Measurements from ENCODE around the gene MAST4.

Gene MAST4

DNA sequence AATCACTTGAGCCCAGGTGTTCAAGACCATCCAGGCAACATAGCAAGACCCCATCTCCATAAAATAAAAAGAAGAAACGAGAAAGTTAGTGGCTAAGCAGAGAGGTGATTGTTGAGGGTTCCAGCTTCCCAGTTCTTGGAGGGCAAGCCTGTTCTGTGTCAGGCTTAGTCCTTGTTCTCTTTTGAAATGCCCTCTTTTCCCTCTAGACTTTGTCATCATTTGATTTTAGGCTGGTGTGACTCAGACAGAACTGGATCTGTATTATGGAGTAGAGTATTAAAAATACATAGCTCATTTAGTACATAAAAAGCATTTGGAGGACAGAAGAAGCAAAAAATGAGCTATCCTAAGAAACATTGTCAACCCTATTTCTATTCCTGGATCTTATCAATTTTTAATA, 441.0 kb downstream of the MAST4 start:
- peaks cover 17% of the 10 kb centered on the region for H3K4me1 ChIP-seq (ENCODE audit: control insufficient read depth, insufficient read depth, low read length)
- ChIA-PET CTCF (interaction anchor here (0.7 kb wide), 1 partner anchor 27 kb away, joined by 4 read pairs; no protein-coding TSS in a partner anchor), POLR2A (no interaction called here)
- no peak overlapping the region for H3K4me3 ChIP-seq (ENCODE audit: low read depth, low read length)
- H3K9me3 ChIP-seq (ENCODE audit: control insufficient read depth, insufficient read depth, low read depth, low read length): no peaks in the 10 kb centered on the region
- TF ChIP-seq ZBTB17 (tag by site-specific recombination; IDR thresholded peaks at IDR 0.05): no peak
- no peak for TF ChIP-seq ZNF837 (tag by site-specific recombination; IDR thresholded peaks at IDR 0.05)
- no peak for TF ChIP-seq ZNF239 (tag by site-specific recombination; IDR thresholded peaks at IDR 0.05)
- TF ChIP-seq, protein P1, sequence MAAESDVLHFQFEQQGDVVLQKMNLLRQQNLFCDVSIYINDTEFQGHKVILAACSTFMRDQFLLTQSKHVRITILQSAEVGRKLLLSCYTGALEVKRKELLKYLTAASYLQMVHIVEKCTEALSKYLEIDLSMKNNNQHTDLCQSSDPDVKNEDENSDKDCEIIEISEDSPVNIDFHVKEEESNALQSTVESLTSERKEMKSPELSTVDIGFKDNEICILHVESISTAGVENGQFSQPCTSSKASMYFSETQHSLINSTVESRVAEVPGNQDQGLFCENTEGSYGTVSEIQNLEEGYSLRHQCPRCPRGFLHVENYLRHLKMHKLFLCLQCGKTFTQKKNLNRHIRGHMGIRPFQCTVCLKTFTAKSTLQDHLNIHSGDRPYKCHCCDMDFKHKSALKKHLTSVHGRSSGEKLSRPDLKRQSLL (tag by site-specific recombination; IDR thresholded peaks at IDR 0.05): no peak
- TF ChIP-seq, protein P2, sequence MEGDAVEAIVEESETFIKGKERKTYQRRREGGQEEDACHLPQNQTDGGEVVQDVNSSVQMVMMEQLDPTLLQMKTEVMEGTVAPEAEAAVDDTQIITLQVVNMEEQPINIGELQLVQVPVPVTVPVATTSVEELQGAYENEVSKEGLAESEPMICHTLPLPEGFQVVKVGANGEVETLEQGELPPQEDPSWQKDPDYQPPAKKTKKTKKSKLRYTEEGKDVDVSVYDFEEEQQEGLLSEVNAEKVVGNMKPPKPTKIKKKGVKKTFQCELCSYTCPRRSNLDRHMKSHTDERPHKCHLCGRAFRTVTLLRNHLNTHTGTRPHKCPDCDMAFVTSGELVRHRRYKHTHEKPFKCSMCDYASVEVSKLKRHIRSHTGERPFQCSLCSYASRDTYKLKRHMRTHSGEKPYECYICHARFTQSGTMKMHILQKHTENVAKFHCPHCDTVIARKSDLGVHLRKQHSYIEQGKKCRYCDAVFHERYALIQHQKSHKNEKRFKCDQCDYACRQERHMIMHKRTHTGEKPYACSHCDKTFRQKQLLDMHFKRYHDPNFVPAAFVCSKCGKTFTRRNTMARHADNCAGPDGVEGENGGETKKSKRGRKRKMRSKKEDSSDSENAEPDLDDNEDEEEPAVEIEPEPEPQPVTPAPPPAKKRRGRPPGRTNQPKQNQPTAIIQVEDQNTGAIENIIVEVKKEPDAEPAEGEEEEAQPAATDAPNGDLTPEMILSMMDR (tag by site-specific recombination; IDR thresholded peaks at IDR 0.05): no peak
- TF ChIP-seq ZFP41 (tag by site-specific recombination; IDR thresholded peaks at IDR 0.05; ENCODE audit: borderline replicate concordance): no peak
- no peak for TF ChIP-seq ZNF175 (tag by site-specific recombination; IDR thresholded peaks at IDR 0.05)
- TF ChIP-seq, protein P3, sequence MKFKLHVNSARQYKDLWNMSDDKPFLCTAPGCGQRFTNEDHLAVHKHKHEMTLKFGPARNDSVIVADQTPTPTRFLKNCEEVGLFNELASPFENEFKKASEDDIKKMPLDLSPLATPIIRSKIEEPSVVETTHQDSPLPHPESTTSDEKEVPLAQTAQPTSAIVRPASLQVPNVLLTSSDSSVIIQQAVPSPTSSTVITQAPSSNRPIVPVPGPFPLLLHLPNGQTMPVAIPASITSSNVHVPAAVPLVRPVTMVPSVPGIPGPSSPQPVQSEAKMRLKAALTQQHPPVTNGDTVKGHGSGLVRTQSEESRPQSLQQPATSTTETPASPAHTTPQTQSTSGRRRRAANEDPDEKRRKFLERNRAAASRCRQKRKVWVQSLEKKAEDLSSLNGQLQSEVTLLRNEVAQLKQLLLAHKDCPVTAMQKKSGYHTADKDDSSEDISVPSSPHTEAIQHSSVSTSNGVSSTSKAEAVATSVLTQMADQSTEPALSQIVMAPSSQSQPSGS (tag by site-specific recombination; IDR thresholded peaks at IDR 0.05; ENCODE audit: low read depth): no peak
- no peak for TF ChIP-seq ZNF10 (tag by site-specific recombination; IDR thresholded peaks at IDR 0.05)
- TF ChIP-seq FEZF1 (tag by site-specific recombination; IDR thresholded peaks at IDR 0.05): no peak
- TF ChIP-seq ZNF501 (tag by site-specific recombination; IDR thresholded peaks at IDR 0.05): no peak
- TF ChIP-seq, protein P4, sequence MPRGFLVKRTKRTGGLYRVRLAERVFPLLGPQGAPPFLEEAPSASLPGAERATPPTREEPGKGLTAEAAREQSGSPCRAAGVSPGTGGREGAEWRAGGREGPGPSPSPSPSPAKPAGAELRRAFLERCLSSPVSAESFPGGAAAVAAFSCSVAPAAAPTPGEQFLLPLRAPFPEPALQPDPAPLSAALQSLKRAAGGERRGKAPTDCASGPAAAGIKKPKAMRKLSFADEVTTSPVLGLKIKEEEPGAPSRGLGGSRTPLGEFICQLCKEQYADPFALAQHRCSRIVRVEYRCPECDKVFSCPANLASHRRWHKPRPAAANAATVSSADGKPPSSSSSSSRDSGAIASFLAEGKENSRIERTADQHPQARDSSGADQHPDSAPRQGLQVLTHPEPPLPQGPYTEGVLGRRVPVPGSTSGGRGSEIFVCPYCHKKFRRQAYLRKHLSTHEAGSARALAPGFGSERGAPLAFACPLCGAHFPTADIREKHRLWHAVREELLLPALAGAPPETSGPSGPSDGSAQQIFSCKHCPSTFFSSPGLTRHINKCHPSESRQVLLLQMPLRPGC (tag by site-specific recombination; IDR thresholded peaks at IDR 0.05): no peak
- no peak for TF ChIP-seq ZNF132 (tag by site-specific recombination; IDR thresholded peaks at IDR 0.05; ENCODE audit: borderline replicate concordance)
- TF ChIP-seq ZNF658 (tag by site-specific recombination; IDR thresholded peaks at IDR 0.05): no peak
- TF ChIP-seq SCRT2 (tag by site-specific recombination; IDR thresholded peaks at IDR 0.05): no peak
- no peak for TF ChIP-seq ZNF610 (tag by site-specific recombination; IDR thresholded peaks at IDR 0.05; ENCODE audit: borderline replicate concordance)
- TF ChIP-seq, protein P5, sequence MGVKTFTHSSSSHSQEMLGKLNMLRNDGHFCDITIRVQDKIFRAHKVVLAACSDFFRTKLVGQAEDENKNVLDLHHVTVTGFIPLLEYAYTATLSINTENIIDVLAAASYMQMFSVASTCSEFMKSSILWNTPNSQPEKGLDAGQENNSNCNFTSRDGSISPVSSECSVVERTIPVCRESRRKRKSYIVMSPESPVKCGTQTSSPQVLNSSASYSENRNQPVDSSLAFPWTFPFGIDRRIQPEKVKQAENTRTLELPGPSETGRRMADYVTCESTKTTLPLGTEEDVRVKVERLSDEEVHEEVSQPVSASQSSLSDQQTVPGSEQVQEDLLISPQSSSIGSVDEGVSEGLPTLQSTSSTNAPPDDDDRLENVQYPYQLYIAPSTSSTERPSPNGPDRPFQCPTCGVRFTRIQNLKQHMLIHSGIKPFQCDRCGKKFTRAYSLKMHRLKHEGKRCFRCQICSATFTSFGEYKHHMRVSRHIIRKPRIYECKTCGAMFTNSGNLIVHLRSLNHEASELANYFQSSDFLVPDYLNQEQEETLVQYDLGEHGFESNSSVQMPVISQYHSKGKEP (tag by site-specific recombination; IDR thresholded peaks at IDR 0.05): no peak
- TF ChIP-seq ZNF555 (tag by site-specific recombination; conservative IDR thresholded peaks at IDR 0.05): no peak
- TF ChIP-seq SP7 (tag by site-specific recombination; IDR thresholded peaks at IDR 0.05): no peak
- no peak for TF ChIP-seq ZNF791 (tag by site-specific recombination; IDR thresholded peaks at IDR 0.05)
- H3K27ac ChIP-seq (ENCODE audit: extremely low read depth, low read depth, low read length): no peak overlapping the region
- H3K36me3 ChIP-seq (ENCODE audit: control insufficient read depth in 2 of 2, insufficient read depth in 1 of 2, low read length in 2 of 2): no peaks in the 10 kb centered on the region
